Measurements from ENCODE around the gene RAPGEF4. TPM values are rescaled to one million over a fixed set of nuclear protein-coding genes. Genes with fewer than 3 reads are reported as not detected.

RAPGEF4 gene
- total and polyA plus RNA-seq, 9 of the 15 experiments (the other 6 are each of a cell fraction or from before 2014, with no cell fraction given) = 0.04 to 0.33 (median 0.13) TPM; not detected in 6

- TF ChIP-seq CHD7 (IDR thresholded peaks at IDR 0.05; ENCODE audit: low read depth, low read length) (no peak), CHD1 (IDR thresholded peaks at IDR 0.05; ENCODE audit: low read length) (no peak), TARDBP (IDR thresholded peaks at IDR 0.05) (peak; percentile 11), NCOR1 (IDR thresholded peaks at IDR 0.05) (no peak), RCOR1 (IDR thresholded peaks at IDR 0.05; ENCODE audit: borderline replicate concordance in 1 of 2, low read depth in 2 of 2, low read length in 2 of 2) (peak in 1 of 2 experiments; percentile 36; a peak in 1 of 4 replicates), MTA3 (IDR thresholded peaks at IDR 0.05; ENCODE audit: borderline replicate concordance) (peak; percentile 16; the same call in 1 of the 2 replicates), KDM4B (IDR thresholded peaks at IDR 0.05; ENCODE audit: borderline replicate concordance in 2 of 2, low read depth in 1 of 2) (no peak), LARP7 (IDR thresholded peaks at IDR 0.05) (no peak), NR2C2 (CRISPR knock-in tag; IDR thresholded peaks at IDR 0.05) (peak; percentile 5), NR2C2 (tag; IDR thresholded peaks at IDR 0.05) (peak; percentile 52; the same call in 1 of the 2 replicates), FOXA1 (IDR thresholded peaks at IDR 0.05; ENCODE audit: borderline replicate concordance) (no peak), PKNOX1 (IDR thresholded peaks at IDR 0.05) (no peak), MBD2 (IDR thresholded peaks at IDR 0.05; ENCODE audit: borderline replicate concordance, low read depth) (no peak), ZNF75A (CRISPR knock-in tag; IDR thresholded peaks at IDR 0.05) (no peak), MAFG (tag; conservative IDR thresholded peaks at IDR 0.05) (no peak)
Observed at GRCh38 chr2:173075781-173076580, 340.3 kb downstream of the RAPGEF4 start, which contains the start of gene MAP3K20 (continued).

All from K562 (cell line).